ENCODE data around the gene WDR33.

DNA sequence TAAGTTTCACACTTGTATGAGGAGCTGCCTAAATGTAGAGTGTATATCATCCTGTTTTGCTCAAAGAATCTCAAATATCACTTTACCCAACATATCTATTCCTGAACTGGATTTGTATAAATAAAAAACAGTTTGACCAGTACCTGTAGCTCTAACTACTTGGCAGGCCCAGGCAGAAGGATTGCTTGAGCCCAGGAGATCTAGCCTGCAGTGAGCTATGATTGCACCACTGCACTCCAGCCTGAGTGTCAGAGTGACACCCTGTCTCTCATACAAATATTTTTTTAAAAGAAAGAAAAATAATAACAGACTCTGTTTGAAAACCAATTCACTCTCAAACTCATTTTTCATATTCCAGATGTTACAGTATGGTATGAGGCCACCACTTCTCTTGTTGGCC lies 127.9 kb downstream of the WDR33 start:
- TF ChIP-seq POLR2A (IDR thresholded peaks at IDR 0.05): no peak
- TF ChIP-seq, protein P1, sequence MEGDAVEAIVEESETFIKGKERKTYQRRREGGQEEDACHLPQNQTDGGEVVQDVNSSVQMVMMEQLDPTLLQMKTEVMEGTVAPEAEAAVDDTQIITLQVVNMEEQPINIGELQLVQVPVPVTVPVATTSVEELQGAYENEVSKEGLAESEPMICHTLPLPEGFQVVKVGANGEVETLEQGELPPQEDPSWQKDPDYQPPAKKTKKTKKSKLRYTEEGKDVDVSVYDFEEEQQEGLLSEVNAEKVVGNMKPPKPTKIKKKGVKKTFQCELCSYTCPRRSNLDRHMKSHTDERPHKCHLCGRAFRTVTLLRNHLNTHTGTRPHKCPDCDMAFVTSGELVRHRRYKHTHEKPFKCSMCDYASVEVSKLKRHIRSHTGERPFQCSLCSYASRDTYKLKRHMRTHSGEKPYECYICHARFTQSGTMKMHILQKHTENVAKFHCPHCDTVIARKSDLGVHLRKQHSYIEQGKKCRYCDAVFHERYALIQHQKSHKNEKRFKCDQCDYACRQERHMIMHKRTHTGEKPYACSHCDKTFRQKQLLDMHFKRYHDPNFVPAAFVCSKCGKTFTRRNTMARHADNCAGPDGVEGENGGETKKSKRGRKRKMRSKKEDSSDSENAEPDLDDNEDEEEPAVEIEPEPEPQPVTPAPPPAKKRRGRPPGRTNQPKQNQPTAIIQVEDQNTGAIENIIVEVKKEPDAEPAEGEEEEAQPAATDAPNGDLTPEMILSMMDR (IDR thresholded peaks at IDR 0.05): no peak
